Nephron (organoid): ENCODE measurements around the gene WDFY4.

ENCODE experiments used
- H3K27ac Mint-ChIP-seq, 3 experiments: 2 replicates each; pipeline ENCODE4 v1.8.0; 2020; ENCODE audit warnings: mixed read lengths in 3 of 3, mild to moderate bottlenecking in 2 of 3, moderate library complexity in 1 of 3
- H3K27me3 Mint-ChIP-seq: 2 replicates; pipeline ENCODE4 v1.8.0; 2021; ENCODE audit warnings: low read depth, mild to moderate bottlenecking, moderate library complexity, mixed read lengths
- H3K36me3 Mint-ChIP-seq: 2 replicates; pipeline ENCODE4 v1.8.0; 2020; ENCODE audit warnings: low read depth, mixed read lengths
- H3K4me1 Mint-ChIP-seq: 2 replicates; pipeline ENCODE4 v1.8.0; 2020; ENCODE audit warnings: mixed read lengths
- H3K4me3 Mint-ChIP-seq, 3 experiments: 2 replicates each; pipeline ENCODE4 v1.8.0; 2020; ENCODE audit warnings: mild to moderate bottlenecking in 3 of 3, mixed read lengths in 3 of 3, moderate library complexity in 2 of 3
- H3K9me3 Mint-ChIP-seq: 2 replicates; pipeline ENCODE4 v1.8.0; 2020; ENCODE audit warnings: mixed read lengths
- CTCF ChIP-seq, 3 experiments: fragments of 200-600 bp; sonication (generic); IDR thresholded peaks; one replicate each; pipeline ENCODE4 v1.5.0; 2021; ENCODE audit warnings: antibody characterized with exemption in 3 of 3; ENCODE audit not compliant: unreplicated experiment in 3 of 3

The WDFY4 gene

DNA sequence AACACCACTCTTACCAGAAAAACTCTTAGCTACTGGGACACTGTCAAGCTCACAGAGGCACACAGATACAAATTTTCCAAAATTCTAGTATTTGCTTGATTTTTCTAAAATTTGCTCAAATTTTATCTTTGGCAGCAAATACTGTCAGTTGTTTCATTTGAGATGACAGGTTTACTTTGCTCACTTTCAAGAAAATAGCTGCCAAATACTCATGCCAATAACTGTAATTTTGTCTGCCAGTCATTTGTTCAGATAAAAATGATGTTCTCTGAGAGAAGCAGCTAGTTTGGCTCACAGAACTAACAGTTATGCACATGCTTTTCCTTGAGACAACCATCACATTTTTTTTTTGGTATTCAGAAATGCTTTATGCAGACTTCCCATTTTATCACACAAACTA is 172.2 kb downstream of the WDFY4 start:
- H3K27me3 Mint-ChIP-seq: peaks cover 4% of the 10 kb centered on the region
- H3K4me1 Mint-ChIP-seq: no peaks in the 10 kb centered on the region
- H3K9me3 Mint-ChIP-seq: peaks cover 6% of the 10 kb centered on the region
- no peak overlapping the region for H3K4me3 Mint-ChIP-seq
- TF ChIP-seq CTCF (IDR thresholded peaks at IDR 0.05; ENCODE audit: unreplicated experiment in 3 of 3): no peak
- H3K27ac Mint-ChIP-seq: no peak overlapping the region
- H3K36me3 Mint-ChIP-seq: no peaks in the 10 kb centered on the region

DNA sequence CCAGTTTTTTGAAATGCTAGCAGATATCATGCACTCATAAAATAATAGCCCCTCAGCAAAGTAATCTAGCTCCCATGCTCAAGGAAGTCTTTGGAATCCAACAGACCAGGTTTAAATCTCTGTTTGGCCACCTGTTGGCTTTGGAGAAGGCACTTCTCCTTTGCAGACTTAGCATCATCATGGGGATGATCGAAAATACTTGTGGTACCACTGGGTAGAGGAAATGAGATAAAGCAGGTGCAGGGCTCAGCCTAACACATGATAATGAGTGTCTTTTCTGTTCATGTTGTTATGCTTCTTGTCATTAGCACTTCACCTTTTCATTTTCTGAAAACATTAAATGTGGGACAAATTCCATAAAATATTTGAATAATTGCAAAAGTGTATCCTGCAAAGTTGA is 187.6 kb downstream of the WDFY4 start:
- H3K9me3 Mint-ChIP-seq: no peaks in the 10 kb centered on the region
- H3K4me3 Mint-ChIP-seq: no peak overlapping the region
- peaks cover 21% of the 10 kb centered on the region for H3K27me3 Mint-ChIP-seq
- no peaks in the 10 kb centered on the region for H3K4me1 Mint-ChIP-seq
- TF ChIP-seq CTCF (IDR thresholded peaks at IDR 0.05; ENCODE audit: unreplicated experiment in 3 of 3): no peak
- H3K36me3 Mint-ChIP-seq: no peaks in the 10 kb centered on the region
- no peak overlapping the region for H3K27ac Mint-ChIP-seq

GRCh38 chr10:48878091-48878490 is 193.4 kb downstream of the WDFY4 start:
- Mint-ChIP-seq H3K4me3 (no peak overlapping the region), H3K4me1 (no peaks in the 10 kb centered on the region), H3K36me3 (no peaks in the 10 kb centered on the region), H3K27ac (no peak overlapping the region), H3K27me3 (peaks cover 20% of the 10 kb centered on the region), H3K9me3 (no peaks in the 10 kb centered on the region)
- no peak for TF ChIP-seq CTCF (IDR thresholded peaks at IDR 0.05; ENCODE audit: unreplicated experiment in 3 of 3)

- Mint-ChIP-seq H3K9me3 (no peaks in the 10 kb centered on the region), H3K4me3 (no peak overlapping the region), H3K27me3 (peaks cover 14% of the 10 kb centered on the region), H3K4me1 (no peaks in the 10 kb centered on the region), H3K27ac (no peak overlapping the region), H3K36me3 (no peaks in the 10 kb centered on the region)
- no peak for TF ChIP-seq CTCF (IDR thresholded peaks at IDR 0.05; ENCODE audit: unreplicated experiment in 3 of 3)
Observed at GRCh38 chr10:48879451-48879850, 194.8 kb downstream of the WDFY4 start.

GRCh38 chr10:48880016-48880705 is 195.5 kb downstream of the WDFY4 start:
- no peaks in the 10 kb centered on the region for H3K4me1 Mint-ChIP-seq
- H3K4me3 Mint-ChIP-seq: no peak overlapping the region
- no peak overlapping the region for H3K27ac Mint-ChIP-seq
- no peaks in the 10 kb centered on the region for H3K36me3 Mint-ChIP-seq
- H3K9me3 Mint-ChIP-seq: no peaks in the 10 kb centered on the region
- peaks cover 14% of the 10 kb centered on the region for H3K27me3 Mint-ChIP-seq
- no peak for TF ChIP-seq CTCF (IDR thresholded peaks at IDR 0.05; ENCODE audit: unreplicated experiment in 3 of 3)

DNA sequence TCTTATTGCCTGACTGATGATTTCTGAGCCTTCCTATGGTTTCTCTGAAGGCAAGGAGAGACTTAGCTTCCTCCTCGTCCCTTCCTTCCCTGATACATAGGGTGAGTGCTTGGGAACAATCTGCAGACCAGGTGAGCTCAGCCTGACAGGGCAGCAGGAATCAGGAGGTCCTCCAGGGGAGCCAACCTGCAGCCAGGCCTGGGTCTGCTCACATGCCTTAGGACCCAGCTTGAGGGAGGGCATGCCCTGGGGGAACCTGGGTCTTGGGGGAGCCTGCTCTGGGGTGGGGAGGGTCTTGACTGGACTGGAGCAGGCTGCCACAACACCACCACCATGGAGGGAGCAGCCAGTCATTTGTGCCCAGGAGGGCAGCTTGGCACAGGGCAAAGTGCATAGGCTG is 197.3 kb downstream of the WDFY4 start:
- H3K4me3 Mint-ChIP-seq: no peak overlapping the region

More for the DNA sequence above, 197.3 kb downstream of the WDFY4 start:
- Mint-ChIP-seq H3K27me3 (peaks cover 24% of the 10 kb centered on the region), H3K27ac (no peak overlapping the region), H3K9me3 (no peaks in the 10 kb centered on the region), H3K36me3 (no peaks in the 10 kb centered on the region), H3K4me1 (no peaks in the 10 kb centered on the region)
- TF ChIP-seq CTCF (IDR thresholded peaks at IDR 0.05; ENCODE audit: unreplicated experiment in 3 of 3): no peak
